IPS-20b (cell line): ENCODE results near the gene DDAH1.
A peak's percentile ranks its signal among the peaks of the same experiment; 100 is the strongest.

ENCODE experiments used
- H3K27ac ChIP-seq: one replicate; pipeline ENCODE4 v1.5.1; 2013; ENCODE audit warnings: low read length
- H3K27me3 ChIP-seq: 2 replicates; pipeline ENCODE4 v1.6.1; 2013; ENCODE audit warnings: mild to moderate bottlenecking, low read length, inconsistent platforms; ENCODE audit not compliant: insufficient read depth
- H3K36me3 ChIP-seq: 2 replicates; pipeline ENCODE4 v1.6.1; 2013; ENCODE audit warnings: low read depth, mild to moderate bottlenecking, inconsistent platforms, low read length, moderate library complexity; ENCODE audit not compliant: insufficient read depth
- H3K4me1 ChIP-seq: 2 replicates; pipeline ENCODE4 v1.6.1; 2013; ENCODE audit warnings: mild to moderate bottlenecking, control low read depth, inconsistent platforms, low read length, moderate library complexity; ENCODE audit not compliant: insufficient read depth
- H3K4me3 ChIP-seq: 2 replicates; pipeline ENCODE4 v1.5.1; 2013; ENCODE audit warnings: mild to moderate bottlenecking, low read length, inconsistent platforms
- H3K9ac ChIP-seq: 2 replicates; pipeline ENCODE4 v1.6.1; 2013; ENCODE audit warnings: low read depth, mild to moderate bottlenecking, inconsistent platforms, low read length, moderate library complexity
- H3K9me3 ChIP-seq: 2 replicates; pipeline ENCODE4 v1.6.1; 2013; ENCODE audit warnings: mild to moderate bottlenecking, low read depth, low read length, inconsistent platforms; ENCODE audit not compliant: insufficient read depth

DDAH1 gene

DNA sequence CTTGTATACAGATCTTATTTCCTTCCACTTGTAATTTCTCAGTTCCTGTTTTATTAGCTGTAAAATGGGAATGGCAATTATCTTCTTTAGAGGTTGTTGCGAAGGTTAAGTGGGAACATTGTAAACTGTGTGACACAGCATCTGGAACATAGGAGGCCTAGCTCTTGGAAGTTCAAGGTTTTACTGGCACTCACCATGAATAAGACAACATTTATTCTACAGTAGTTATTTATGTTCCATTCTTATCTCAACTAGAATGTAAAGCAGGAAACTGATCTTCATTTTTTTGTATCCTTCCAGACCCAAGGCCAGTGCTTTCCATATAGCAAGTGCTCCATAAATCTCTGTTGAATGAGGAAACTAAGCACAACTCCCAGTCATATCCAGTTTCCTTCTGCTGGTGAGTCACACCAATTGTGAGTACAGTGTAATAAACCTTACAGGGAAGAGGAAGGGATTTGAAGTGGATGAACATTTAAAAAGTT lies 189.9 kb downstream of the DDAH1 start:
- peak overlapping the region; percentile 87 for H3K4me3 ChIP-seq
- H3K27ac ChIP-seq: no peak overlapping the region
- peak overlapping the region; percentile 85; the same call in 1 of the 2 replicates for H3K9ac ChIP-seq
- H3K9me3 ChIP-seq: no peaks in the 10 kb centered on the region
- H3K4me1 ChIP-seq: peaks cover 13% of the 10 kb centered on the region; the same call in 1 of the 2 replicates
- no peaks in the 10 kb centered on the region for H3K27me3 ChIP-seq
- H3K36me3 ChIP-seq: peaks cover 20% of the 10 kb centered on the region

DNA sequence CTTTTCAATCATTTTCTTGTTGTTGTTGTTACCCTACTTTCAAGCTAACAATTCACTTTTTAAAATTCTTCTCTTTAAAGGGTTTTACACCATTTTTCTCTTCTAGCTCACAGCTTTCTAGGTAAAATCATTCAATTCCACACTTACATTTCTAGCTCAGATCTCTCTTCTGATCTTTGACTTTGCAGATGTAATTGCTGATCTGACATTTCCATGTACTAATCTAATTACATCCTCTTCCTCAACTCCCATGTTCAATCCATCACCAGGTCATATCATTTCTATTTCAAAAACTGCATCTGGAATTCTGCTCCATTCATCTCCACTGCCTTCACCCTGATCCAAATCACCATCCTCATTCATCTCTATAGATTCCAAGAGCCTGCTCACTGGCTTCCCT lies 191.6 kb downstream of the DDAH1 start:
- H3K4me3 ChIP-seq: no peak overlapping the region

DNA sequence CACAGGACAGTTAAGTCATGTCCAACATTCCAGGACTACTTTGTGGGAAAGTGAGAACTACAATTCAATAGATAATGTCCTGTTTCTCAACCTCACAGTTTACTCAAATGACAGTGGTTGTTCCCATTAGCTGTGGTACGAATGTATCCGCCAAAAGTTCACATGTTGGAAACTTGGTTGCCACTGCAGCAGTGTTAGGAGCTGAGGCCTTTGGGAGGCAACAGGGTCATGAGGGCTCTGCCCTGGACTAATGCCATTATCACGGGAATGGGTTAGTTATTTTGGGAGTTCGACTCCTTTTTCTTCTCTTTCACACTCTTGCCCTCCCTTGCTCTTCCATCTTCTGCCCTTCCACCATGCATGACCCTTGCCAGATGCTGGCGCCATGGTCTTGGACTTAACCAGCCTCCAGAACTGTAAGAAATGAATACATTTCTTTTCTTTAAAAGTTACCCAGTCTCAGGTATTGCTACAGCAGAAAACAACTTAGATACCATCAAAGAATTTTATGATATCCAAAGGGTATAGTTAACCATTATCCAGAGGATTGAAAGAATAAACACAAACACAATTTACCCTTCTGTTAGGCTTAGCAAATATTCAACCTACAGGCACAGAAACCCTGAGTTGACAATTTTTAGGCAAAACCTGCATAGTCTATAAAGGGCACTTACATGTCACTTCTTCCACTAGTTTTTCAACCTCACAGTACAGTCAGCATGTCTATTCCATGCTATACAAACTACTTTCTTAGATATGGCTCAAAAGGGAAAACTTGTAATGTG lies 196.0 kb downstream of the DDAH1 start:
- Histone ChIP-seq H3K27ac (no peak overlapping the region), H3K4me3 (no peak overlapping the region), H3K36me3 (peaks cover 66% of the 10 kb centered on the region), H3K27me3 (no peaks in the 10 kb centered on the region), H3K4me1 (no peaks in the 10 kb centered on the region), H3K9me3 (no peaks in the 10 kb centered on the region), H3K9ac (no peak overlapping the region)

More for the DNA sequence above, 191.6 kb downstream of the DDAH1 start:
- peaks cover 10% of the 10 kb centered on the region; the same call in 1 of the 2 replicates for H3K4me1 ChIP-seq
- no peaks in the 10 kb centered on the region for H3K27me3 ChIP-seq
- H3K9ac ChIP-seq: no peak overlapping the region
- no peaks in the 10 kb centered on the region for H3K9me3 ChIP-seq
- peaks cover 36% of the 10 kb centered on the region for H3K36me3 ChIP-seq
- no peak overlapping the region for H3K27ac ChIP-seq
